KMS-11 (cell line): Measurements from ENCODE around the gene STX7.

Experiments used
- H2AFZ ChIP-seq: fragments of 200-600 bp; sonication (generic); 2 replicates; pipeline ENCODE4 v1.6.1; 2016; ENCODE audit warnings: antibody characterized with exemption, mixed run types, low read depth
- H3K27ac ChIP-seq: fragments of 200-600 bp; sonication (generic); 2 replicates; pipeline ENCODE4 v1.6.1; 2016; ENCODE audit warnings: mild to moderate bottlenecking, mixed run types
- H3K27me3 ChIP-seq: fragments of 200-600 bp; sonication (generic); 2 replicates; pipeline ENCODE4 v1.6.1; 2017; ENCODE audit warnings: mild to moderate bottlenecking, low read depth, mixed run types, moderate library complexity; ENCODE audit not compliant: insufficient read depth
- H3K36me3 ChIP-seq: fragments of 200-600 bp; sonication (generic); 2 replicates; pipeline ENCODE4 v1.6.1; 2017; ENCODE audit warnings: mild to moderate bottlenecking, mixed run types; ENCODE audit not compliant: insufficient read depth
- H3K4me1 ChIP-seq: fragments of 200-600 bp; sonication (generic); 2 replicates; pipeline ENCODE4 v1.6.1; 2016; ENCODE audit warnings: mild to moderate bottlenecking, low read depth, mixed run types; ENCODE audit not compliant: poor library complexity, severe bottlenecking
- H3K4me2 ChIP-seq: fragments of 200-600 bp; sonication (generic); 2 replicates; pipeline ENCODE4 v1.7.0; 2016; ENCODE audit warnings: mild to moderate bottlenecking, mixed run types
- H3K4me3 ChIP-seq: fragments of 200-600 bp; sonication (generic); IDR thresholded peaks from 2 replicates; pipeline ENCODE4 v1.6.1; 2017; ENCODE audit warnings: low read depth, low read length, mixed read lengths; ENCODE audit not compliant: insufficient read depth
- H3K79me2 ChIP-seq: fragments of 200-600 bp; sonication (generic); 2 replicates; pipeline ENCODE4 v1.6.1; 2016; ENCODE audit warnings: low read depth, mixed run types; ENCODE audit not compliant: insufficient read depth
- H3K9ac ChIP-seq: fragments of 200-600 bp; sonication (generic); 2 replicates; pipeline ENCODE4 v1.6.1; 2016; ENCODE audit warnings: mild to moderate bottlenecking, mixed run types
- H4K20me1 ChIP-seq: fragments of 200-600 bp; sonication (generic); 2 replicates; pipeline ENCODE4 v1.6.1; 2016; ENCODE audit warnings: mild to moderate bottlenecking, mixed run types; ENCODE audit not compliant: insufficient read depth
- TF ChIP-seq, protein P1 (sequence below): fragments of 200-600 bp; sonication (generic); conservative IDR thresholded peaks from 2 replicates; pipeline ENCODE4 v1.6.1; 2017; ENCODE audit warnings: low read depth, mild to moderate bottlenecking, antibody characterized with exemption, low read length, moderate library complexity, mixed read lengths

STX7 gene

DNA sequence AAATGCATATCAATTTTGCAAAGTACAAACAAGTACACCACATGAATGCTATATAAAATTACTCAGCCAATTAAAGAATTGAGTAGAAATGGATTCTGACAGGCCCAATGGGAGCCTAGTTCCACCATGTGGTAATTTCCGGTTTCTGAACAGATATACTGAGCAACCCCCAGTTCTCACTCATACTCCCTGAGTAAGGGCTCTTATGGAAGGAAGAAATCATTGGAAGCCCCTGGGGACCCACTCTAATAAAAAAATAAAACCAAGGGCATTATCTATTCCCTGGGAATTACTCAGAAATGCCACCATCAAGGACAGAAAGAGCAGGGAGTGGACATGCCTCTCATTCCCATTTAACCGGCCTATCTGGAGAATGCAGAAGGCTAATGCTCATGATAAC is 34.6 kb downstream of the STX7 start:
- Histone ChIP-seq H3K36me3 (no peaks in the 10 kb centered on the region), H3K27me3 (no peaks in the 10 kb centered on the region), H3K79me2 (no peaks in the 10 kb centered on the region), H3K4me2 (no peak overlapping the region), H4K20me1 (no peaks in the 10 kb centered on the region), H3K9ac (no peak overlapping the region), H3K4me3 (no peak overlapping the region), H3K4me1 (no peaks in the 10 kb centered on the region), H2AFZ (no peak overlapping the region), H3K27ac (no peak overlapping the region)
- TF ChIP-seq, protein P1, sequence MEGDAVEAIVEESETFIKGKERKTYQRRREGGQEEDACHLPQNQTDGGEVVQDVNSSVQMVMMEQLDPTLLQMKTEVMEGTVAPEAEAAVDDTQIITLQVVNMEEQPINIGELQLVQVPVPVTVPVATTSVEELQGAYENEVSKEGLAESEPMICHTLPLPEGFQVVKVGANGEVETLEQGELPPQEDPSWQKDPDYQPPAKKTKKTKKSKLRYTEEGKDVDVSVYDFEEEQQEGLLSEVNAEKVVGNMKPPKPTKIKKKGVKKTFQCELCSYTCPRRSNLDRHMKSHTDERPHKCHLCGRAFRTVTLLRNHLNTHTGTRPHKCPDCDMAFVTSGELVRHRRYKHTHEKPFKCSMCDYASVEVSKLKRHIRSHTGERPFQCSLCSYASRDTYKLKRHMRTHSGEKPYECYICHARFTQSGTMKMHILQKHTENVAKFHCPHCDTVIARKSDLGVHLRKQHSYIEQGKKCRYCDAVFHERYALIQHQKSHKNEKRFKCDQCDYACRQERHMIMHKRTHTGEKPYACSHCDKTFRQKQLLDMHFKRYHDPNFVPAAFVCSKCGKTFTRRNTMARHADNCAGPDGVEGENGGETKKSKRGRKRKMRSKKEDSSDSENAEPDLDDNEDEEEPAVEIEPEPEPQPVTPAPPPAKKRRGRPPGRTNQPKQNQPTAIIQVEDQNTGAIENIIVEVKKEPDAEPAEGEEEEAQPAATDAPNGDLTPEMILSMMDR, result no peak

DNA sequence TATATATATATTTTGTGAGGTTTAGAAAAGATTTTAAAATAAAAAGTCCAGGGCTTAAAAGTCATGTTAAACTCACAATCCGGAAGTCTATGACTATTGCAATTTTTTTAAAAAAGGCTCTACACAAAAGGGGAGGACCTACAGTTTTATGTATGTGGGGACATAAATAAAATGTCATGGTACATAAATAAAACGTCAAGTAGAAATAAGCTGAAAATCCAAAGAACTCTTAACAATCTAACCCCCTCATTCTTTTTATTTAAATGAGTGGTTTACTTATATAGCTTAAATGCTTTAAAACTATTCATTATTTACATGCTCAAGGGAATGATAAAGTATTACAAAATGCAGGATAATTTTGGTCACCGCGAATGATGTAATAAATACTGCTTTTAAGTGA is 36.2 kb downstream of the STX7 start:
- TF ChIP-seq, protein P1, result no peak
- Histone ChIP-seq H3K4me2 (no peak overlapping the region), H3K27ac (no peak overlapping the region), H3K4me3 (no peak overlapping the region), H3K36me3 (no peaks in the 10 kb centered on the region), H2AFZ (no peak overlapping the region), H3K4me1 (no peaks in the 10 kb centered on the region), H3K9ac (no peak overlapping the region), H4K20me1 (no peaks in the 10 kb centered on the region), H3K27me3 (no peaks in the 10 kb centered on the region), H3K79me2 (no peaks in the 10 kb centered on the region)

DNA sequence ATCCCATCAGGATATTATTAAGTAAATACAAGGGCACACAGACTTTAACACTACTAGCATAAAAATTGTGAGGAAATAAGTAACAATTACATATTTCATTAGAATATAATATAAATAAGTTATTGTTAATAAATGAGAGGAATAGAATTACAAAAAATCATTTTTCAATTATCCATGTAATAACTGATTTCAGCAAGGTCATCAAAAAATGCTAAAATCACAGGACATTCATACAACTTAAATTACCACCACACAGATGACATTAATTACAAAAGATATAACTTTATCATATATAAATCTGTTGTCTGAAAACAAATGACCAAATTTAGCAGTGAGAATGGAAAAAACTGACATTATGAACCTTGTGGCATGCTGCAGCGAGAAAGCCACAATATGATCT is 37.0 kb downstream of the STX7 start:
- no peak overlapping the region for H2AFZ ChIP-seq
- no peaks in the 10 kb centered on the region for H3K79me2 ChIP-seq
- H3K4me2 ChIP-seq, result no peak overlapping the region
- H3K36me3 ChIP-seq, result no peaks in the 10 kb centered on the region
- H3K27me3 ChIP-seq, result no peaks in the 10 kb centered on the region
- H4K20me1 ChIP-seq, result no peaks in the 10 kb centered on the region
- no peak overlapping the region for H3K9ac ChIP-seq
- no peaks in the 10 kb centered on the region for H3K4me1 ChIP-seq
- TF ChIP-seq, protein P1, result no peak
- H3K4me3 ChIP-seq, result no peak overlapping the region
- no peak overlapping the region for H3K27ac ChIP-seq

DNA sequence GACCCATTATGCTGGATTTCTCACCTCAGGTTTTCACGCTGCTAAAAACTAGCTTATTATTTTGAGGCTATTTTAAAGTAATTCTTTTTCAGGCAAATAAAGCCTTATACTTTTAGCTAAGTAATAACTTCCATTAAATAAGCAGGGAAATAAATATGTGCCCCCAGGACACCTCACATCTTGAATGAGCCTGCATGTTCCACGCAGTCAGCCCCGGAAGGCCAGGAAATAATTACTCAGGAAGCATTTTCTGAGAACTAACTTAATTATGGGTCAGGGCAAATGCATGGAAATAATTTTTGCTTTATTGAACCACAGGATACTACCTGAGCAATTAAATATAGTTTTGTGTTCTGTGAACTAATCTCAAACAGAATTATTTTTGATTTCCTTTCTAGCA is 41.1 kb downstream of the STX7 start:
- H2AFZ ChIP-seq, result no peak overlapping the region
- no peak overlapping the region for H3K9ac ChIP-seq
- no peak overlapping the region for H3K4me3 ChIP-seq
- 0 out of 2 replicates have a peak, but pooled peaks cover 4% of the 10 kb centered on the region for H3K36me3 ChIP-seq
- H4K20me1 ChIP-seq, result no peaks in the 10 kb centered on the region
- H3K27ac ChIP-seq, result no peak overlapping the region
- no peaks in the 10 kb centered on the region for H3K27me3 ChIP-seq
- no peak overlapping the region for H3K4me2 ChIP-seq
- H3K79me2 ChIP-seq, result no peaks in the 10 kb centered on the region
- H3K4me1 ChIP-seq, result no peaks in the 10 kb centered on the region
- TF ChIP-seq, protein P1, result no peak
